Measurements from ENCODE around the gene NPAS3.
A peak's percentile ranks its signal among the peaks of the same experiment; 100 is the strongest.

Gene NPAS3

DNA sequence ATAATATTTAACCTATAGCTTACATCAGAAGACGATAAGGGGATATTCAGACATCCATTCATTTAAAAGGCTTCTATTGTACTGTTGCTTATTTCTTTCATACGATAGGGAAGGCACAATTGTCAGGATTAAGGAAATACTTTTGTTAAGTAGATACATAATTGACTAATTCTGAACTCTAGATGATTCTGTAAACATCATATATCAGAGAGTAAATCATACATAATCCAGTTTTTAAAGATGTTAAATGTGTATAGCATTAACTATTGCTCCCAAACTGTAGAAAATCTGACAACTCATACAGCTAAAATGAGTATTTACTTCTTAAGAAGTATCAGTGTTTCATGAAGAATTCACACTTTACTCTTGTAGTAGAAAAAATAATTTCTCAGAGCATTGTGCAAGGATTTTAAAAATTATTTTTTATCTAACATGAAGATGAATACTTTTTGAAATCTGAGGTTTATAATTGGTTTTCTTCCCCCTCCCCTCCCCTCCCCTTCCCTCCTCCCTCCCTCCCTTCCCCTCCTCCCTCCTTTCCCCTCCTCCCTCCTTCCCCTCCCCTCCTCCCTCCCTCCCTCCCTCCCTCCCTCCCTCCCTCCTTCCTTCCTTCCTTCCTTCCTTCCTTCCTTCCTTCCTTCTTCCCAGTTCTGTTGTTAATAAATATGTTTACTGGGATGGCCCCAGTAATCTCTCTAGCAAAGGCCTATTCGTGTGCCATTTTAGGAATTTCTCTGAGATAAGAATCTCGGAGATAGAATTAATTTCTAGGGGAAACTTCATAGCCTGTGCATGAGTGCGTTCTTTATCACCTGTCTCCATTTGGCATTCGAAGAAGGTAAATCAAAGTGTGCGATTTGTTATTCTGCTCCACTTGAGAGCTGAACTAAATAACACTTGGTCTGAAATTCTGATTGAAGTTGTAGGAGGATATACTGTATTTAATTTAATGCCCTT lies 2.3 kb downstream of the NPAS3 start:
- DNase-seq, result no peak

DNA sequence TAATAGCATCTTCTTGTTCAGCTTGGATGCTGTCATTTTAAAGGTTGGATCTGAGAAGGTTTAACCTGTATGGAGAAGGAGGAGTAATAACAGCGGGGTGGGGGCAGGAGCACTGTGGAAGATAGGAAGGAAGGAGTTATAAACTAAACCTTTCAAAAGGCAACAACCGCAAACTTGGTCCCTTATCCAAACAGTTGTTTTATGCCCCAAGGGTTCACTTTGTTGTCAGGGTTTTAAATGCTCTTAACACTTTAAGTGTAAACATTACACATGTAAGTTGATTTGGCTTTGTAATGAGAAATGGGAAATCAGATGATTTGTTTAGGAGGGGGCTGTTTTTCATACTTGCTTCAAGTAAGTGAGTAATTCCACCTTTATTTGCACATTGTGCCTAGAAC lies 3.0 kb downstream of the NPAS3 start:
- no peak for DNase-seq

GRCh38 chr14:32947081-32947480 lies 8.4 kb downstream of the NPAS3 start:
- DNase-seq, result no peak

- DNase-seq, result no peak
Measured at GRCh38 chr14:32947792-32948191, 9.1 kb downstream of the NPAS3 start.

GRCh38 chr14:32950584-32950983 lies 11.9 kb downstream of the NPAS3 start:
- DNase-seq, result no peak

GRCh38 chr14:32967421-32967820 lies 28.7 kb downstream of the NPAS3 start:
- DNase-seq, result no peak

GRCh38 chr14:32968972-32969544 lies 30.4 kb downstream of the NPAS3 start:
- no peak for DNase-seq

- no peak for DNase-seq
Measured at GRCh38 chr14:32977913-32978312, 39.2 kb downstream of the NPAS3 start.

DNA sequence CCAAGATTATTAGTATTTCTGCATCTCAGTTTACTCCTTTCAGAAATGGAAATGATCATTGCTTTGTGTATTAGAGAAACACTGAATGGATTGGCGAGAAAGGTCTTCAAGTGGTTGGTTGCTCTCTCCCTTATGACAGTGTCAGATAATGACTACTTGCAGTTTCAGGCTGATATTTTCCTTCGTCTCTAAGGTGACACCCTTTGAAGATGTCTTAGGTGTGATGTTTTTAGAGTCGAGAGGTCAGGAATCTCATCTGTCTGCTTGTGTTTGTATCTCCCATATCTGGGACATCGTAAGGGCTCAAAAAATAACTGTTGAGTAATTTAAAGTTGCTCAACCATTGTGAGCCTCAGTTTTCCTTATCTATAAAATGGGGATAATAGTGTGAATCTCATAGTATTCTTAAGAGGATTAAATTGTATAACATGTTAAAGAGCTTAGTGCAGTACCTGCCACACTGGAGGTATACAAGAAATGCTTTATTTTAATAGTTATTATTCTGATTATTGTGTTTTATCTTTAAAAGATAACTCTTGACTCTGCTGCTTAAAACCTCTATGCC lies 40.1 kb downstream of the NPAS3 start:
- DNase-seq, result no peak

GRCh38 chr14:32980178-32980901 lies 41.7 kb downstream of the NPAS3 start:
- no peak for DNase-seq

DNA sequence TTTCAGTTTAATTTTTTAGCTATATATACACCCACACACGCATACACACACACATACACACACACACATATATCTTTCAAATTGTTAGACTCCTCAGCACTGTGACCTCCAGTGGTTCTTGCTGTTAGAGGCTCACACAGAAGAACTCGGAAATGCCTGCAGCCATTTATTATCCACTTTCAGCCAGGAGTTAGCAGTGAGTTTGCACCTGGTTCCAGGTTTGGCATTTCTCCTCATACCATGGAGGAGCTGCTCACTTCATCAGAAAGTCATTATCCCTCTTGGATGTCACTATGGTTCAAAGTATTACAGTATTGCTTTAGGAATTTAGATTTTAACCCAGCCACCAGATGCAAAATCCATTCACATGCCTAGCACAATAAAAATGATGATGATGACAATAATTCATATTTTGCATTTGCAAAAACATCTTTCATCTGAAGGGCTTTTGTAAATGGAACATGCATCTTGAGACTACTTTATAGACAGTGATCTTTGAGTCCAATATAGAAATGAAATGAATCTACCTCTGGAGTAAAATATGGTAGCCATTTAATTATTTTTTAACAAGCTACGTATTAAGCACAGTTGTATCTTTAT lies 42.3 kb downstream of the NPAS3 start:
- peak; percentile 21 for DNase-seq

GRCh38 chr14:32984241-32984930 lies 45.7 kb downstream of the NPAS3 start:
- no peak for DNase-seq

- peak; percentile 38 for DNase-seq
Measured at GRCh38 chr14:32985866-32986265, 47.2 kb downstream of the NPAS3 start.

- peak; percentile 59 for DNase-seq
Measured at GRCh38 chr14:32986791-32987540, 48.3 kb downstream of the NPAS3 start.

DNA sequence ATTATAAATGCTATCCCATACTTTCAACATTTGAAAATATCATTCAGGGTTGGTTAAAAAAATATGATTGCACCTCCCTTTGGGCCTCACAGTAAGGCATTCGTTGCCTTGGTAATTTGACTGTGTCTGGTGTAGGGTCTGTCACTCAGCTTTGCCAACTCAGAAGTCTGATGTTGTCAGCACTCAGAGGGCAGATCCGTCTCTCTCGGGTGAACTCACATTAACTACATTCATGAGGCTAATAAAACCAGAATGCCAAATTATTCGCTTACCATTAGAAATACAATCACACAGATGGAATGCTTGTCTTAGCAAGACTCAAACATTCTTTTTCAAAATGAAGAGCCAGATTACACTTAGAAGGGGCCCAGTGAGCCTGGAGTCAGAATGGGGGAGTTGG lies 53.0 kb downstream of the NPAS3 start:
- DNase-seq, result no peak

GRCh38 chr14:32993921-32994320 lies 55.2 kb downstream of the NPAS3 start:
- no peak for DNase-seq

- no peak for DNase-seq
Measured at GRCh38 chr14:32996343-32996742, 57.7 kb downstream of the NPAS3 start.

DNA sequence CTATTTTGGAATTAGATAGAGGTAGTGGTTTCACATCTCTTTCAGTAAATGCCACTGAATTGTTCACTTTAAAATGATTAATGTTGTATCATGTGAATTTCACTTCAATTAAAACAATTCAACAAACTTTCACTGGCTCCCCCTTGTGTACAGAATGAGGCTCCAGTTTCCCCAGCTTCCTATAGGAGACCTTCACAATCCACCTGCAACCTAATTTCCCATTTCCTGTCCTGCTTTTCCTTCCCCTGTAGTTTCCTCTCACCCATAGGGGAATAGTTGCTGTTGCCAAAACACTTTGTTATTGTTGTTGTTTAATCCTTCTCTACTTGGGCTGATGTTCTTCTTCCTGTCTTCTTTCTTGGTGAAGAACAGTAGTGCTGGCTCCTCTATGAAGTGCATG lies 59.8 kb downstream of the NPAS3 start:
- no peak for DNase-seq

GRCh38 chr14:33009673-33010072 lies 71.0 kb downstream of the NPAS3 start:
- no peak for DNase-seq

DNA sequence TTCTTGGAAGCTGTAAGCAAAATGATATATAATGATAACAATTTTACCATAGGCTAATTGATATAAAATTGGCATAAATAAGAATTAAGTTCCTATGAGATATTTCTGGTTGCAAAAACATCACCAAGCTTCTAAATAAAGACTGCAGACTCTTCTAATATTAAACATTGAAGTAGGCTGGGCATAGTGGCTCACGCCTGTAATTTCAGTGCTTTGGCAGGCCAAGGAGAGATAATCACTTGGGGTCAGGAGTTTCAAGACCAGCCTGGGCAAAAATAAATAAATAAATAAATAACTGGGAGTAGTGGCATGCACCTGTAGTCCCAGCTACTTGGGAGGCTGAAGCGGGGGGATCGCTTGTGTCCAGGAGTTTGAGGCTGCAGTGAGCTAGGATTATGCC lies 71.8 kb downstream of the NPAS3 start:
- no peak for DNase-seq

DNA sequence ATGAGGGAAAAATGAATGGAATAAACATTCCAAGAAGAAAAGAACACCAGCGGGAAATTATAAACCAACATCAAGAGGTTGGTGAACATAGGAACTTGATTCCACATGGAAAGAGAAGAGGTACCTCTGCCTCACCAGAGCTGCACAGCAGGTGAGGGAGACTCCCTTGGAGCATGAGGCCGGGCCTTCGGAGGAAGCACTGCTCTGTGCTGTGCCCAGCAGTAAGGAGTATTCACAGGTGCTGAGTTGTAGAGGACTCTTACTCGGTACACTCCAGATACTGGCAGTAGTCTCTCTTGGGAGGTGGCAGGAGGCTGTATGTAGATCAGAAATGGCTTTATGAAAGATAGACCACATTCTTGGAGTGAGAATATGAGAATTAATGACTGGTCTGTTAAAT lies 76.0 kb downstream of the NPAS3 start:
- no peak for DNase-seq

GRCh38 chr14:33016613-33017012 lies 77.9 kb downstream of the NPAS3 start:
- no peak for DNase-seq
